NCI-H82 (cell line): Measurements from ENCODE around the gene GRIN1.

Source experiments
- DNase-seq: peaks from one replicate; lab custom pipeline; 2025; lab: John Stamatoyannopoulos, UW

Gene GRIN1

DNA sequence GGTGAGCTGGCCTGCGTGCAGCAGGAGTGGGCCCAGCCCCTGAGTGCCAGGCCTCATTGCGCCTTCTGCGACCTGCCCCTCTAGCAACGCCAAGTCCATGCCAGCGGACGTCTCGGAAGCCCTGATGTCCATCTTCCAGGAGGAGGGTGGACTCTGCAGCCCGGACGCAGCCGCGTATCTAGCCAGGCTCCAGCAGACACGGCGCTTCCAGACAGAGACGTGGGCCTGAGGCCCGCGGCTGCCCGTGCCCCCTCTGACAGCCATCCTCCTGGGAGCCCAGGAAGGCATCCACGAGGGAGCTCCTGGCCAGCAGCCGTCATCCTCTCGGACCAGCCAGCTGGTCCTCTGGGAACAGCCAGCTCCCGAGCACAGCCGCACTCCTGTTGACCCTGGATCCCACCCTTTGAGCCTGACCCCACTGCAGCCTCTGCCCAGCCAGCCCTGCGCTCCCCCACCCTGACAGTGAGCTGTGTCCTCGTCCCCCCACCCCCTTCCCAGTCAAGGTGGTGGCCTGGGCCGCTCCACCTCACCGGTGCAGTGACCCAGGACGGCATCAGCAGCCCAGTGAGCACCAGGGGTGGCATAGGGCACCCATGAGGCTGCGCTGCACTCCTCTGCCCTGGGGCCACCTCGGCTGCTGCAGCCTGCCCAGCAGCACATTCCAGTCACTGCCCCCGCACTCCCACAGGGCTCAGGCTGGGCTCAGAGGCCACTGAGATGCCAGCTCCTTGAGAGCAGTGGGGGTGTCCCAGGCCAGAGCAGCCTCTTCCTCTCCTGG is 77.4 kb downstream of the GRIN1 start:
- DNase-seq, result no peak

DNA sequence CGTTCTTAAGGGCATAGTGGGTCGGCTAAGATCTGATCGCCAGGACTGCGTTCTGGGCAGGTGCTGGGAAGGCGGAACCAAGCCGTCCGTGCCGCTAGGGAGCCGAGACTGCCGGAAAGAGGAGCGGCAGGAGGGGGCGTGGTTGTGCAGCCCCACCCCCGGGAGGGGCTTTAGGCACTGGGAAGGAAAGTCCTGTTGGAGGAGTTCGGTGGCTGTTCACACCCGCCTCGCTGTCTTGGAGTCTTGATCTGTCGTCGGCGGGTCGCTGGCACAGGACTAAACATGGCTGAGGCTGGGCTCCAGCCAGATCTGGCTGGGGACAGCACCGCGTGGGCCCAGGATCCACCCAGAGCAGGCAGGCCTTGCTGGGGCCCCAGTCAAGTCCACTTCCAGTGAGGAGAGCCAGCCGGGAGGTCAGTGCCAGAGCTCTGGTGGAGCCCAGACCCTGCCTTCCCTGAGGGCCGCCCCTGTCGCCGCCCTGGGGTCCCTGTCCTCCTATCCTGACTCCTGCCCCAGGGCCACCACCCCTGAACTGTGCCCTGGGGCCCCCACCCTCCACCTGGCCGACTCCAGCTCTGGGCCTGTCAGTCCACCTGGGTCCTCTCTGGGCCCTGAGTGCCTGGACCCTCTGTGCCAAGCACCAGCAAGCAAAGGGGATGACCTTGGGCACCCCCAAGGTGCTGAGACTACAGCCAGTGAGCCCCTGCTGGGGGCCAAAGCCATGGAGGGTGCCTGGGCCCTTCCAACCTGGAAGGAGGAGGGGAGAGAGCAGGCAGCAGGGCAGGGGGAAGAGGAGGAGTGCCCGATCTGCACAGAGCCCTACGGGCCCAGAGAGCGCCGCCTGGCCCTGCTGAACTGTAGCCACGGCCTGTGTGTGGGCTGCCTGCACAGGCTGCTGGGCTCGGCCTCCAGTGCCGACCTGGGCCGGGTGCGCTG is 78.6 kb downstream of the GRIN1 start:
- DNase-seq, result peak; percentile 77

GRCh38 chr9:137218212-137218753 is 79.3 kb downstream of the GRIN1 start:
- no peak for DNase-seq
